Stimulated activated CD4-positive, alpha-beta T cell treated with anti-CD3 and anti-CD28 coated beads, Interleukin-12 subunit alpha, Interleukin-12 subunit beta, amount 100 ng/mL, for 4 hours (primary cell): ENCODE measurements around the gene WDR88.
"Not testable (repeated sequence)": the region's sequence is repeated elsewhere in the genome, so short reads cannot be mapped to it uniquely, and the experiment has no call there.

Experiments used
- DNase-seq: peaks from one replicate; pipeline ENCODE4 v3.0.0-alpha.2; 2020

WDR88 gene, protein sequence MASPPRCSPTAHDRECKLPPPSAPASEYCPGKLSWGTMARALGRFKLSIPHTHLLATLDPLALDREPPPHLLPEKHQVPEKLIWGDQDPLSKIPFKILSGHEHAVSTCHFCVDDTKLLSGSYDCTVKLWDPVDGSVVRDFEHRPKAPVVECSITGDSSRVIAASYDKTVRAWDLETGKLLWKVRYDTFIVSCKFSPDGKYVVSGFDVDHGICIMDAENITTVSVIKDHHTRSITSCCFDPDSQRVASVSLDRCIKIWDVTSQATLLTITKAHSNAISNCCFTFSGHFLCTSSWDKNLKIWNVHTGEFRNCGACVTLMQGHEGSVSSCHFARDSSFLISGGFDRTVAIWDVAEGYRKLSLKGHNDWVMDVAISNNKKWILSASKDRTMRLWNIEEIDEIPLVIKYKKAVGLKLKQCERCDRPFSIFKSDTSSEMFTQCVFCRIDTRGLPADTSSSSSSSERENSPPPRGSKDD

DNA sequence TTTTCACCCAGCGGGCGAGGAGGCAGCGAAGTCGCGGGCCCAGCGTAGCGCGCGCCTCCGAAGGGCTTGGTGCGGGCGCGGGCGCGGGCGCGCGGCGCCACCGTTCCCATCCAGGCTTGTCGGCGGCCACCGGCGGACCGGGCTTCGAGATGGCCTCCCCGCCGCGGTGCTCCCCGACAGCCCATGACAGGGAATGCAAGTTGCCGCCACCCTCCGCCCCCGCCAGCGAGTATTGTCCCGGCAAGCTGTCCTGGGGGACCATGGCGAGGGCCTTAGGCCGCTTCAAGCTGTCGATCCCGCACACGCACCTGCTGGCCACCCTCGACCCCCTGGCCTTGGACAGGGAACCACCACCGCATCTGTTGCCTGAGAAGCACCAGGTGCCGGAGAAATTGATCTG, at the start of gene WDR88:
TSS of gene WDR88 (plus strand) at position 94 of the 400 bp plus-strand sequence. CDS start at position 150, 56 bp downstream.
- DNase-seq: no peak

DNA sequence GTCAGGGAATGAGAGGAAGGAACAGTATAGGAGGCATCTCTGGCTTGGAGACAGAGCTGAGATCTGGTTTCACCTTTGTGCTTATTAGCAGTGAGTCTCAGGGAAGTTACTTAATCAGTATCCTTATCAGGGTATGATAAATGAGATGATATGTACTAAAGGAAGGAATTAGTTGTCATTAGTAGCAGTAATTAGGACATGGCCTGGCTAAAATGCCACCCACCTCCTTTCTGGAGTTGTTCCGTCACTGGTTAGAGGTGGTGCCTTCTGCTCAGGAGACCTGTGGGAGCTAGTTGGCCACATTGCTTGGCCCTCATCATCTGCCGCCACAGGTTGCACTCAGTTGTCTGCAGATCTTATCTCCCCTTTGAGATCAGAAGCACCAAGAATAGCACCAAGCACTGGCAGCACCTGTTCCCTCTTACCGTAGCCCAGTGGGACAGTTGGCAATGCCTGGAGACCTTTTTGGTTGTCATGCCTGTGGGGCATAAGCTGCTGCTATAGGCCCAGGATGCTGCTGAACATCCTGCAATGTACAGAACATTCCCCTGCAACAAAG, 46.3 kb upstream of the WDR88 start:
- DNase-seq: no peak

DNA sequence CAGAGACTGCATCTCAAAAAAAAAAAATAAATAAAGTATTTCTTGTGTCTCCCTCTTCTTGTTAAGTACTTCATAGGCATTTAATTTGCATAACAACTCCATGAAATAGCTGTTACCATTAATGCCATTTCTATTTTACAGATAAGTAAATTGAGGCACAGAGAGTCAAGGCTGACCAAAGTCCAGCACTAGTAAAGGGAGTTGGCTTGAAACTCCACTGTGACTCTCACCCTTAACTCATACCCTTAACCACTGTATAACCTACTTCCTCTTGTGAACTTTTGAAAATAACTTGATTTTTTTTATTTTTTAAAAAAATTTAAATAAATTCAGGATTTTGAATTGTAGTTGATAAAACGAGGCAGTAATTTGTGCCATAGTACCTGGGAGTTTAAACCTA, 45.0 kb upstream of the WDR88 start:
- no peak for DNase-seq

DNA sequence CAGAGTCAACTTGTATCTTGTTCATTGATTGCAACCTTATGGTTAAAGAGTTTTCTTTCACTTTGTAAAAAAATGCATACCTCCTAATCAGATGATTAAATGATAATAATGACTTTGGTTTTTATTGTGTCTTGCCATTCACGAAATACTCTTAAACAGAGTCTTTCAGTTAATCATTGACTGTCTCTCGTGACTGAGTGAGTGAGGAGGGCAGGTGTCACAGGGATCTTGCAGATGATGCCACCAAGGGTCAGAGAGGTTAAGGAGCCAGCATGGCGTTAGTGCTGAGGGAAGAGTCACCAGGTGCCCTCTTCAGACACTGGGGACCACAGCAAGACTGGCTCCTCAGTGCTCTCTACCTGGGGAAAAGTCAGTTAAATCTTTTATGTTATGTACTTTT, 42.9 kb upstream of the WDR88 start:
- no peak for DNase-seq

DNA sequence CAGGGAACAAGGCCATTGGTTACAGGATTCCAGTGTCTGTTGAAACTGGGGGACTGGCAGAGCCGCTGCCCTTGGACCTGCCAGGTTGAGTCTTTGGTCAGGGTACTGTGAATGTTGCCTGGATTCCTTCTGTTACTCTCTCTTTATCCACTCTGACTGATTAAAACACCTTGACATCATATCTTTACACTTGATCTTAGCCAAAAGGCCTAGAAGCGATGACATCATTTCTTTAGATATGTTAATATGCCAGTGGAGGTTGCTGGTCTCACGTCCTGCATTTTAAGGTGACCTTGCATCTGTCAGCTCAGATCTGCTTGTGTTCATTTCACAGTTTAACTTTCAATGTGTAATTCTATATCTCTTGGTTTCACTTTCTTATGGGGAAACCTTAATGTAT, 41.7 kb upstream of the WDR88 start:
- DNase-seq: no peak

DNA sequence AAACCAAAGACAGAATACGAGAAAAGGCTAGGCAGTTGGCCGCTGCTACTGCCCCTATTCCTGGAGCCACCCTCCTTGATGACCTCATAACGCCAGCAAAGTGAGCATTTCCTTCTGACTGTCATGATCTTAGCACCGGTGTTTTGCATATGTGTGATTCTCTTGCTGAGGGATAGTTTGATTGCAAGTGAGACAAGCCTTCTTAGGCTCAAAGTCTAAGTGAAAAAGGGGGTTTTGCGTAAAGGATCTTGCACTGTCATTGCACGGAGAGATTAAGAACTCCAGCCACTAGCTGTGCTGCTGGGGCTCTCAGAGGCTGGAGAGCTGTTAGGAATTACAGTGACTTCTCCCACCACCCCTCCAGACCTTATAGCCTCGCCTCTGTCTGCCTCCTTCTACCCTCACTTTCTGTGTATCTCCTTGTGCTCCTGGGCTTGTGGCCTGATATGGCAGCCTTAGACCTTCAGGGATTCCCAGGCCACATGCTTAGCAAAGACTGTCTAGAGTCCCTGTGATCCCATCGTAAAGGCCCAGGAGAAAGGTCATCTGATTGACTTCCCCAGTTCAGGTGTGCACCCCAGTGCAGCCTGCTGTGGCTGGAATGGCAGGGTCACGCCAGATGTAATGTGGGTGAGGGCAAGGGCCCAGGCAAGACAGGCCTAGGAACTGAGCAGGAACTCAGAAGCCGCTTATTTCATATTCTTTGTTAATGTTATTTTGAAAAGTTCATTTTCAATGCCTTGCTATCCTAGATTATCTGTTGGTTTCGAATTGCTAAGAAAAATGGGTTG, 38.3 kb upstream of the WDR88 start:
- no peak for DNase-seq

DNA sequence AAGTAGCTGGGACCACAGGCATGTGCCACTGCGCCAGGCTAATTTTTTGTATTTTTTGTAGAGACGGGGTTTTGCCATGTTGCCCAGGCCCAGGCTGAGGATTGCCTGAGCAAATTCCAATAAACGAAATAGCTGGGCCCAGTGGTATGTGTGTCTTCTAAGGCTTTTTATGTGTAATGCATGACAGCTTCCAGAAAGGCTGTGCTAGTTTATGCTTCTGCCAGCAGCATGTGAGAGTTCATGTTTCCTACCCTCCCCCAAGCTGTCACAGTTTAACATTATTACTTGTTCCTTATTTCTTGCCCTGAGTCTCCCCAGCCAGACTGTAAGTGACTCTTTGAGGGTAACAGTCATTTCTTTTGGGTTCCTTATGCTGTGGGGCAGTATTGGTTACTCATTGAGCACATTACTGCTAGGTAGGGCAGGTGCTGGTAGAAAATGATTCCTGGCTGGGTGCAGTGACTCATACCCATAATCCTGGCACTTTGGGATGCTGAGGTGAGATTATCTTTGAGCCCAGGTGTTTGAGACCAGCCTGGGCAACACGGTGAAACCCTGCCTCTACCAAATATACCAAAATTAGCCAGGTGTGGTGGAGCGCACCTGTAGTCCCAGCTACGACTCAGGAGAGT, 37.4 kb upstream of the WDR88 start:
- no peak for DNase-seq

DNA sequence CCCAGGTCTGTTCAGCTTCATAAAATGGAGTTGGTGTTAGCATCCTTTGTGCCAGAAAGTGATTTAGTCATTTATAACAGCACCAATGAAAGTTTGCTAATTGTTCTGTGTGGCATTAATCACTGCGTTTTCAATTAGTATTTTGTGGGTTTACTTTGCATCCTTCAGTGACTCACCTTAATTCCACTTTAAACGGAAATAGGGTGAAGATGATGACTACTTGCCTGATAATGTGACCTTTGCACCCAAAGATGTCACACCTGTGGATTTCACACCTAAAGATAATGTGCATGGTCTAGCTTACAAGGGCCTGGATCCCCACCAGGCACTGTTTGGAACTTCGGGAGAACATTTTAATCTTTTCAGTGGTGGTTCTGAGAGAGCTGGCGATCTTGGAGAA, 35.9 kb upstream of the WDR88 start:
- no peak for DNase-seq

DNA sequence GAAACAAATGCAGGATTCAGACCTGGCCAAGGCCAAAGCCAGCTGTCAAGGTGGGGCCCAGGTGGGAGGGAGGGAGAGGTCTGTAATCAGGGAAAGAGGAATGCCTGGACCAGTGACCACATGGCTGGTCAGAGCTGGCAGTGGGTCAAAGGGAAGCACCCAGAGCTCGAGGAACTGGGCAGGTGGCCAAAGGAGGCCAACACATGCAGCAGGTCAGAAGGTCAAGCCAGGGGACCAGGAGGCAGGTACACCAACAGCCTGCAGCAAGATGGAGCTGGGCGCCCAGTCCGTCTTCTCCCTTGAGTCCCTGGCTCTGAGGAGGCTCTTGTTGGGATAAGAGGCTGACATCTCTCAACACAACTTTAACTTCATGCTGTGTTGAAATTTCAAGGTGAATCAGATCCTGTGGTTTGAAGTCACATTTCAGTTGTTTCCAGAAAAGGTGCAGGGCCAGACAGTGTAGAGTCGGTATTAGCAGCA, 33.8 kb upstream of the WDR88 start:
- no peak for DNase-seq

DNA sequence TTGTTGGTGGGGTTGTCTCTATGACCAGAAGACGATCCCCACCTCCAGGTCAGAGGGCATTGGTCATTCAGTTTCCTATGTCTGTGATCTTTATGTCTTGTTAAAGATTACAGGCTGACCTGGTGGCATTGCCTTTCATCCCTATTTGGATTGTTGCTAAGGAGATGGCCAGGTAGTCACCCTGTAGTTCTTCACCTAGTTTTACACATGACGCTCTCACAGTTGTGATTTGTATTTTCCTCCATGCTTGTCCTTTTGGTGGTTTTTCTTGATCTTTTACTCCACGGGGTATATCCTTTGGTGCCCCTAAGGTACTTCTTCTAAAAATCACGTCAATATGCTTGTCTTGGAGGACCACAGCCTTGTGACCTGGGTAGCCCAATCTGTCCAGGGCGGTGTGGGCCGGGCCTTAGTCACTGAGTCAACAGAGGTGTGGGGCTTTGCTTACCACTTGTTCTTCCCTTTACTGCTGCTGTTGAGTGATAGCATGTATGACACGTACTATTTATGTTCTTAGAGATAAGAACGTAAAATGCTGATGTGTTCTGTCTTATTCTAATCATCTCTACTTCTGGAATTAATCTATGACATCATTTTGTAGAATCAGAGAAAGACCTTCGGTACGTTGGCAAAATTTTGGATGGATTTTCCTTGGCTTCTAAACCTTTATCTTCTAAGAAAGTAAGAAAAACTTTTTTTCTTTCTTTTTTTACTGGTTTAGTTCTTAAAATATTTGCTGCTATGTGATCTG, 30.8 kb upstream of the WDR88 start:
- DNase-seq: no peak

DNA sequence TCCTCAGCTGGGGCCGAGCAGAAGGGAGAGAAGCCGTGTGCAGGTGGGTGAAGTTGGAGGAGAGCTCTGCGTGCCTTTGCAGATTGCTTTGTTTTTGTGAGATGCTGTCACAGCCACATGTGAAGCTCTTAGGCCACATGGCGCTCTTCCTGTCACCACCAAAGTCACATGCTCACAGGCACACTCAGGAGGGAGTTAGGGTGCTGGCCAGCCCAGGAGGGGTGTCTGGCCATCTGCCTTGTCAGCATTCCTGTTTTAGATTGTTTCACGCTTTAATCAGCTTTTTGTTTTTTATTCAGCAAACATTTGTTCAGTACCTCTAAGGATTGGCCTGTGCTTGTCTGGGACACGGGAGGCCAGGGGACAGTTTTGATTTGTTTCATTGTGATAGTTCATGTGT, 29.0 kb upstream of the WDR88 start:
- DNase-seq: no peak

DNA sequence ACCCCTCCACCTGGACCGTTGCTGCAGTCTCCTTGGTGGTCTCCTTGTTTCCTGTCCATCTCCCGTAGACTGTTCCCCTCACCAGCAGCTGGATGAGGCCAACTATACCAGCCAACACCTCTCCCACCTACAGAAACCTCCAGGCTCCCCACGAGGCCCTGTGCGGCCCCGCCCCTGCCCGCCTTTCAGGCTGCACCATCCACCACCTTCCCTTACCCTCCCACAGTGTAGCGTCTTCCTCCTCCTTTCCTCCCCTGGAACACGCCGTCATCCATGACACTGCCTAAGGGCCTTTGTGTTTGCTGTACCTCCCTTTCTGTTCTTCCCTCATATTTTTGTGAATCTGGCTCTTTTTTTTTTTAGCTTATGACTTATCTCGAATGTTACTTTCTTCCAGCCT, 23.8 kb upstream of the WDR88 start:
- DNase-seq: no peak

DNA sequence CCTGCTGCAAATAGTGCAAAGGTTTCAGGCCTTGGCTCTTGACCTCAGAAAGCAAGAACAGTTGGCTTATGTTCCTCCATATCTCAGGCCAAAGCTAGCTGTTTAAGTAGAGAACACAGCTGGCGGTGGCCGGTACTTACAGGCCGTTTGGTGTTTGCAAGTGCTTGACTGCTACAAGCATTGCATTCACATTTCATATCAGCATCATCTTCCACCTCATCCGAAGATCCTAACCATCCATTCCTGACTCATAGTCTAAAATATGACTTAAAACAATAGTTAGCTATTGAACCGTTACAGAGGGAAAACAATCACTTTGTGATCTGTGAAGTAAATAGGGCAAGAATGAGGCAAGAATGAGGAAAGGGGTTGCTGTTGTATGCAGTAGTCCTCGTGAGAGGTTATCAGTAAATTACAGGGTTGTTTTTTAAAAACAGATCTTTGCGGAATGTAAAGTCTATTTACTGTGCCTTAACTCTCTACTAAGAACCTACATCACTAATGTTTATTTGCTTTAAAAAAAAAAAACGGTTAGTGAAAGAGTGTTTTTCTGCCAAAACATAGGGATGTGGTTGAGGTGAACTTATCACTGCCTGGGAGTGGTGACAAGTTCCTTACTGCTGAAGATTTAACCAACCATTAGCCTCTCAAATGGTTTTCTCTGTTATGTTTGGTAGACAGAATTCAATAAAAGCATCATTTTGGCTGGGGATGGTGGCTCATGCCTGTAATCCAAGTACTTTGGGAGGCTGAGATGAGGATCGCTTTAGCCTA, 21.6 kb upstream of the WDR88 start:
- DNase-seq: no peak

DNA sequence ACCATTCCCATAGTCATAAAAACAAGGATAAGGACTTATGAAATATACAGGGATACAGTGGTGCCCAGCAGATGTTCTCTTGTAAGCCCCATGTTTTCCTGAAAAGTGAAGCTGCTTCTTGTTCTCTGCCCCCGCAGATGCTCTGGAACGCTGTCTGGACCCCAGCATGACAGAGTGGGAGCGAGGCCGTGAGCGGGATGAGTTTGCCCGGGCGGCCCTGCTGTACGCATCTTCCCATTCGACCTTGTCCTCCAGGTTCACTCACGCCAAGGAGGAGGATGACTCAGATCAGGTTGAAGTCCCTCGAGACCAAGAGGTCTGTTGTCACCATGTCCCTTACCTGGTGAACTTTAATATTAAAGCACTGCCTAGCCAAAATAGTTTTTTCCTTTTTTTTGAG, 20.3 kb upstream of the WDR88 start:
- no peak for DNase-seq

DNA sequence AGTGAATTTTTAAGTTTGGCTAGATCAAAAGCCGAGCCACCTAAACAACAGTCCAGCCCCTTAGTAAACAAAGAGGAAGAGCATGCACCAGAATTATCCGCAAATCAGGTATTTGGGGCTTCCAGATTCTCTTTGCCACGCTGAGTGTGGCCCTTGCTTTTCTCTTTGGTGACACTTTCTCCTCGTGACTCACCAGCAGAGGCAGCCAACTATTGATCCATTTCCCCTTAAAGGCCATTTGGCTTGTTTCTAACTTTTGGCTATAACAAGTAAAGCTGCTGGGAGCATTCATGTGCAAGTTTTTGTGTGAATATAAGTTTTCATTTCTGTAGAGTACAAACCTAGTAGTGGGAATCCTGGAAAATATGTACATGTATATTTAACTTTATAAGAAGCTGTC, 17.6 kb upstream of the WDR88 start:
- no peak for DNase-seq

DNA sequence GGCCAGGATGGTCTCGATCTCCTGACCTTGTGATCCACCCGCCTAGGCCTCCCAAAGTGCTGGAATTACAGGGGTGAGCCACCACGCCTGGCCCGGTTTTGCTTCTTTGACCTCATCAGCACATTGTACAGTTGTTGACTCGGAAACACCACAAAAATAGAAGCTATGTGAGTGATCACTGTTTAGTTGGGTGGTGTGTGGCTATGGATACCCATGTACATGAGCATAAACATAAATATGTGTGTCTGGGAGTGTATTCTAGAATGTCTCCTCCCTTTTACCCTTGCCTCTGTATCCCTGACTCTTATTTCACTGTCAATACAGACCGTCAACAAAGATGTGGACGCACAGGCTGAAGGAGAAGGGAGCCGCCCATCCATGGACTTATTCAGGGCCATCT, 14.4 kb upstream of the WDR88 start:
- no peak for DNase-seq

DNA sequence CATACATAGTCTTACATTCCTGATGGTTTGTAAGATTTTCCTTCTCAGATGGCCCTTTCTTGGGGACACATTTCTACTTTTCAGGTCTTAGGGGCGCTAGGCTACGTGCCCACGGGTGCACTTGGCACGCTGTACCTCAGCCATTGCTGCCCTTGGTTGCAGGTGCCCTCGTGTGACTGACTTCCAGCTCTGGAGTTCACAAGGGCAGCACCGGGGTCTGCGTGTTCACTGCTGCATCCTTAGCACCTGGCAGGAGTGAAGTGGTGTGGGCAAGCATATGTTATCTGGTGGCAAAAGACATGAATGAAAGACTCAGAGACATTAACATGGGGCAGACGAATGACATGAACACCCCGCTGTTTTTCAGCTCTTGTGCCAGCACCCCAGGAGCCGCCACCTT, 13.3 kb upstream of the WDR88 start:
- no peak for DNase-seq

DNA sequence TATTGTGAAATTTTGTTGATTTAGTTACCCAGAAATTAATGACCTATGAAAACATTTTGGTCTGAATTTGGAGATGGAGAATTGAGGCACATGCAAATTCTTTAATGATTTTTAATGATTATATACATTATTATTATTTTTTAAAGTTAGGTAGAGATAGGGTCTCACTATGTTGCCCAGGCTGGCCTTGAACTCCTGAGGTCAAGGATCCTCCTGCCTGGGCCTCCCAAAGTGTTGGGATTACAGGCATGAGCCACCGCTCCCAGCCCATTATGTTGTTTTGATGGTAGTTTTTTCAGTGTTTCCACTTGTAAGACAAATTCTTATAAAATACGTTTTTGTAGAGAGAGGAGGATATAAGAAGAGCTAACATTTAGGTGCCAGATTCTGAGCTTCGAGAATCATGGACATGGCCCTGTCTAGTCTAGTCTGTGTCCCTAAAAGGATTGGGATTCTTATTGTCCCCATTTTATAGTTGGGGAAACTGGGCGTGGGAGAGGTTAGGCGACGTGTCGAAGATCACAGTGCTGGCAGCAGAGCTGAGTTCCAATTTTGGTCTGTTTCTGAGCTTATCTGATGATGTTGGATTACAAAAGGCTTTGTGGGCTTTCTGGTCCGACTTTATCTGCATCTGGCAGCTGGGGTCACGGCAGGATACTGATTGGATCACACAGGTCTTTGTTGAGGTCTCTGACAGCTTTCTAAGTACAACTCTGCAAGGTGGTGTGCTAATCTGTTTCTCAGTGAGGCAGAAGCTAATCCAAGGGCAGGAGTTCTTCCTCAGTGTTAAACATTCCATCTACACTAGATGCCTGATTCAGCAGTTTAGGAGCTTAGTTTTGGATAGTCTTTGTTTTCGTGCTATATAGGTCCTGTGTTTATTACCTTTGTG, 7.5 kb upstream of the WDR88 start:
- DNase-seq: no peak

DNA sequence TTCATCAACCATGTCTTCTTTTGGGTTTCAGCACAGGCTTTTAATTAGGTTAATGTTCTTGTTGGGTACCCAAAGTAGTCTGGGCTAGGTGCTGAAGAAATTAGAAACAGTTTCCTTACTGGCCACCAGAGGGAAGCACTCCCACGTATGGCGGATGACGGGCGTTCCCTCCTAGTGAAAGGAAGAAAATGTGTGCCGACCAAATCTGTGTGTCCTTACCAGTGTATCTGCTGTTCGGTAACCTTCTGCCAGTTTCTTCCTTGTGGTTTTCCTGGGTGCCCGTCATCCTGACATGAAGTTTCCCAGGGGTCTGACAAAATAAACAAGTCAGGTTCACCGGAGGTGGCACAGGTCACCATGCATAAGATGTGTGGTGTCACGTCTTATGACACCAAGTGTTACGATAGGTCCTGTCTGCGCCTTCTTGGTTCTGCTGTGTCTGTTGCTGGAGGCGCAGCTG, 6.0 kb upstream of the WDR88 start:
- DNase-seq: peak; percentile 35

DNA sequence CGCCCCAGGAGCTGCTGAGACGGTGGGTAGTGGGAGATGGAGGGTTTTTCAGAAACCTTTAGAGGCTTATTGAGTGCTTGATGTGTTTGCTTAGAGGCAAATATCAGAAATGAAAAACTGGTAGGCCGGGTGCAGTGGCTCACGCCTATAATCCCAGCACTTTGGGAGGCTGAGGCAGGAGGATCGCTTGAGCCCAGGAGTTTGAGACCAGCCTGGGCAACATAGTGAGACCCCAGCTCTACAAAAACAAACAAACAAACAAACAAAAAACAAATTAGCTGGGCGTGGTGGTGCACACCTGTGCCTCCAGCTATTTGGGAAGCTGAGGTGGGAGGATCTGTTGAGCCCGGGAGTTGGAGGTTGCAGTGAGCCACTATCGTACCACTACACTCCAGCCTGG, 5.2 kb upstream of the WDR88 start:
- not testable (repeated sequence) for DNase-seq

DNA sequence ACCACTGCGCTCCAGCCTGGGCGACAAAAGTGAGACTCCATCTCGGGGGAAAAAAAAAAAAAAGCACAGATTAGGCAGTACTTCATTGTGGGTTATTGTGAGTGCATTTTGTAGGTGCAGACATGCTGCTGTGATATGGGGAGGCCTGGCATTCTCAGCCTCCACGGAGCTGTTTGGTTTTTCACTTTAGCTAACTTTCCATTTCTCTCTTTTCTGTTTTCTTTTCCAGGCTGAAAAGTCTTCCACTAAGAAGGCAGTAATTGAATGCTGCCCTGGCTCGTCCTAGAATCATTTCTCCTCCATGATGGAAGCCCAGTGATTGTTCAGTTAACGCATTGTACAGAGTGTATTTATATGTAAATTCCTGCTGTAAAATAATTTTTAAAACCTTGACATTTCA, 2.0 kb upstream of the WDR88 start:
- no peak for DNase-seq
